Measurements from ENCODE around the gene TNFRSF14. TPM values are rescaled to one million over a fixed set of nuclear protein-coding genes. Genes with fewer than 3 reads are reported as not detected.
A peak's percentile ranks its signal among the peaks of the same experiment; 100 is the strongest.

TNFRSF14 gene
- total RNA-seq, 1 donor from 2014 or later, result 207 TPM

- no peaks in the 10 kb centered on the region for H3K9me3 Mint-ChIP-seq
- DNase-seq, result no peak
- no peak overlapping the region for H3K4me3 Mint-ChIP-seq
- H3K4me1 Mint-ChIP-seq, result peaks cover 37% of the 10 kb centered on the region
- H3K27me3 Mint-ChIP-seq, result peaks cover 19% of the 10 kb centered on the region
- H3K27ac Mint-ChIP-seq, result no peak overlapping the region
- peaks cover 9% of the 10 kb centered on the region for H3K36me3 Mint-ChIP-seq (ENCODE audit: low read depth)
- intact Hi-C loops (cut with micrococcal nuclease), result loop anchor here (5.0 to 10.0 kb wide), 2 partner anchors 223 to 330 kb away; no protein-coding TSS in a partner anchor
Measured at GRCh38 chr1:2527556-2527860, 28.7 kb upstream of the TNFRSF14 start.

GRCh38 chr1:2528016-2528415, 28.2 kb upstream of the TNFRSF14 start:
- H3K27me3 Mint-ChIP-seq, result peaks cover 23% of the 10 kb centered on the region
- H3K36me3 Mint-ChIP-seq (ENCODE audit: low read depth), result peaks cover 9% of the 10 kb centered on the region
- H3K4me1 Mint-ChIP-seq, result peaks cover 33% of the 10 kb centered on the region
- H3K9me3 Mint-ChIP-seq, result no peaks in the 10 kb centered on the region
- no peak overlapping the region for H3K27ac Mint-ChIP-seq
- no peak for DNase-seq
- intact Hi-C loops (cut with micrococcal nuclease), result loop anchor here (5.0 to 10.0 kb wide), 2 partner anchors 223 to 331 kb away; no protein-coding TSS in a partner anchor
- no peak overlapping the region for H3K4me3 Mint-ChIP-seq

GRCh38 chr1:2528611-2528965, 27.6 kb upstream of the TNFRSF14 start:
- no peak overlapping the region for H3K4me3 Mint-ChIP-seq
- H3K4me1 Mint-ChIP-seq, result peaks cover 28% of the 10 kb centered on the region
- H3K9me3 Mint-ChIP-seq, result no peaks in the 10 kb centered on the region
- H3K27ac Mint-ChIP-seq, result no peak overlapping the region
- no peak for DNase-seq
- H3K27me3 Mint-ChIP-seq, result peaks cover 26% of the 10 kb centered on the region
- H3K36me3 Mint-ChIP-seq (ENCODE audit: low read depth), result peaks cover 7% of the 10 kb centered on the region
- intact Hi-C loops (cut with micrococcal nuclease), result loop anchor here (5.0 to 10.0 kb wide), 2 partner anchors 224 to 331 kb away; no protein-coding TSS in a partner anchor

GRCh38 chr1:2528966-2529783, 27.0 kb upstream of the TNFRSF14 start:
- H3K36me3 Mint-ChIP-seq (ENCODE audit: low read depth), result peaks cover 7% of the 10 kb centered on the region
- peak overlapping the region; percentile 70 for H3K4me3 Mint-ChIP-seq
- peaks cover 29% of the 10 kb centered on the region for H3K27me3 Mint-ChIP-seq
- no peaks in the 10 kb centered on the region for H3K9me3 Mint-ChIP-seq
- intact Hi-C loops (cut with micrococcal nuclease), result loop anchor here (5.0 to 10.0 kb wide), 2 partner anchors 224 to 332 kb away; no protein-coding TSS in a partner anchor
- no peak overlapping the region for H3K27ac Mint-ChIP-seq
- peak; percentile 77 for DNase-seq
- peaks cover 24% of the 10 kb centered on the region for H3K4me1 Mint-ChIP-seq

- intact Hi-C loops (cut with micrococcal nuclease), result loop anchor here (5.0 to 10.0 kb wide), 2 partner anchors 225 to 333 kb away; no protein-coding TSS in a partner anchor
- peak; percentile 71 for DNase-seq
- peaks cover 16% of the 10 kb centered on the region for H3K4me1 Mint-ChIP-seq
- no peak within 1 kb of the TSS for H3K27ac Mint-ChIP-seq
- peak within 1 kb of the TSS; percentile 70 for H3K4me3 Mint-ChIP-seq
- peaks cover 32% of the 10 kb centered on the region for H3K27me3 Mint-ChIP-seq
- H3K9me3 Mint-ChIP-seq, result no peaks in the 10 kb centered on the region
- H3K36me3 Mint-ChIP-seq (ENCODE audit: low read depth), result peaks cover 3% of the 10 kb centered on the region
Measured at GRCh38 chr1:2529784-2530512, 26.2 kb upstream of the TNFRSF14 start, which contains the start of gene HES5. HES5 (minus strand) TSS chr1:2530263; CDS start chr1:2530164, 99 bp downstream.

GRCh38 chr1:2530513-2531361, 25.4 kb upstream of the TNFRSF14 start:
- Mint-ChIP-seq H3K9me3 (no peaks in the 10 kb centered on the region), H3K27me3 (peaks cover 34% of the 10 kb centered on the region), H3K36me3 (ENCODE audit: low read depth) (no peaks in the 10 kb centered on the region), H3K4me1 (peaks cover 13% of the 10 kb centered on the region), H3K4me3 (no peak overlapping the region), H3K27ac (no peak overlapping the region)
- DNase-seq, result no peak
- intact Hi-C loops (cut with micrococcal nuclease), result no loop called here

- no peak for DNase-seq
- H3K4me3 Mint-ChIP-seq, result no peak overlapping the region
- no peaks in the 10 kb centered on the region for H3K9me3 Mint-ChIP-seq
- H3K4me1 Mint-ChIP-seq, result peaks cover 6% of the 10 kb centered on the region
- H3K27me3 Mint-ChIP-seq, result peaks cover 33% of the 10 kb centered on the region
- H3K36me3 Mint-ChIP-seq (ENCODE audit: low read depth), result no peaks in the 10 kb centered on the region
- H3K27ac Mint-ChIP-seq, result no peak overlapping the region
- intact Hi-C loops (cut with micrococcal nuclease), result no loop called here
Measured at GRCh38 chr1:2532485-2533160, 23.5 kb upstream of the TNFRSF14 start.

- DNase-seq, result no peak
- peaks cover 6% of the 10 kb centered on the region for H3K4me1 Mint-ChIP-seq
- H3K36me3 Mint-ChIP-seq (ENCODE audit: low read depth), result no peaks in the 10 kb centered on the region
- no peak overlapping the region for H3K27ac Mint-ChIP-seq
- intact Hi-C loops (cut with micrococcal nuclease), result no loop called here
- no peaks in the 10 kb centered on the region for H3K9me3 Mint-ChIP-seq
- peaks cover 34% of the 10 kb centered on the region for H3K27me3 Mint-ChIP-seq
- H3K4me3 Mint-ChIP-seq, result no peak overlapping the region
Measured at GRCh38 chr1:2533365-2533764, 22.8 kb upstream of the TNFRSF14 start.

- no peak for DNase-seq
- intact Hi-C loops (cut with micrococcal nuclease), result no loop called here
- Mint-ChIP-seq H3K36me3 (ENCODE audit: low read depth) (no peaks in the 10 kb centered on the region), H3K4me1 (peaks cover 1% of the 10 kb centered on the region), H3K4me3 (no peak overlapping the region), H3K27me3 (peaks cover 31% of the 10 kb centered on the region), H3K27ac (no peak overlapping the region), H3K9me3 (no peaks in the 10 kb centered on the region)
Measured at GRCh38 chr1:2534315-2534686, 21.9 kb upstream of the TNFRSF14 start.

- Mint-ChIP-seq H3K4me3 (no peak overlapping the region), H3K27ac (no peak overlapping the region), H3K4me1 (peaks cover 1% of the 10 kb centered on the region), H3K36me3 (ENCODE audit: low read depth) (no peaks in the 10 kb centered on the region), H3K27me3 (peaks cover 31% of the 10 kb centered on the region), H3K9me3 (no peaks in the 10 kb centered on the region)
- no peak for DNase-seq
- intact Hi-C loops (cut with micrococcal nuclease), result no loop called here
Measured at GRCh38 chr1:2534687-2535441, 21.3 kb upstream of the TNFRSF14 start.

- Mint-ChIP-seq H3K36me3 (ENCODE audit: low read depth) (no peaks in the 10 kb centered on the region), H3K4me3 (no peak overlapping the region), H3K27ac (no peak overlapping the region), H3K27me3 (peaks cover 31% of the 10 kb centered on the region), H3K9me3 (no peaks in the 10 kb centered on the region), H3K4me1 (peaks cover 1% of the 10 kb centered on the region)
- DNase-seq, result no peak
- intact Hi-C loops (cut with micrococcal nuclease), result no loop called here
Measured at GRCh38 chr1:2535455-2535854, 20.7 kb upstream of the TNFRSF14 start.

GRCh38 chr1:2535981-2536380, 20.2 kb upstream of the TNFRSF14 start:
- no peak for DNase-seq
- Mint-ChIP-seq H3K36me3 (ENCODE audit: low read depth) (no peaks in the 10 kb centered on the region), H3K4me1 (no peaks in the 10 kb centered on the region), H3K27me3 (peaks cover 26% of the 10 kb centered on the region), H3K4me3 (no peak overlapping the region), H3K27ac (no peak overlapping the region), H3K9me3 (no peaks in the 10 kb centered on the region)
- intact Hi-C loops (cut with micrococcal nuclease), result no loop called here

GRCh38 chr1:2537784-2538115, 18.4 kb upstream of the TNFRSF14 start:
- H3K4me1 Mint-ChIP-seq, result no peaks in the 10 kb centered on the region
- intact Hi-C loops (cut with micrococcal nuclease), result no loop called here
- H3K36me3 Mint-ChIP-seq (ENCODE audit: low read depth), result no peaks in the 10 kb centered on the region
- no peak overlapping the region for H3K4me3 Mint-ChIP-seq
- DNase-seq, result no peak
- no peaks in the 10 kb centered on the region for H3K9me3 Mint-ChIP-seq
- H3K27ac Mint-ChIP-seq, result no peak overlapping the region
- peaks cover 28% of the 10 kb centered on the region for H3K27me3 Mint-ChIP-seq

Measured in activated CD4-positive, alpha-beta T cell treated with anti-CD3 and anti-CD28 coated beads, Interleukin-2, amount 10 ng/mL, durations not matched to agents 24 days and 14 days (primary cell).